Coronary artery (tissue), 2 donors: ENCODE data around the gene FBXL4.
A peak's percentile ranks its signal among the peaks of the same experiment; 100 is the strongest.

ENCODE experiments used
- DNase-seq: peaks from one replicate; pipeline ENCODE4 v3.0.0-alpha.2; 2017; ENCODE audit warnings: low spot score
- H3K27ac ChIP-seq, 2 donors: fragments of 200-600 bp; sonication (generic); one replicate each; pipeline ENCODE4 v1.5.1; 2016 to 2019
- H3K4me3 ChIP-seq: fragments of 200-600 bp; sonication (generic); 2 replicates; pipeline ENCODE4 v1.5.1; 2016; ENCODE audit warnings: mild to moderate bottlenecking, moderate library complexity
- CTCF ChIP-seq: fragments of 200-600 bp; sonication (generic); IDR thresholded peaks from one replicate; pipeline ENCODE4 v1.5.1; 2019; ENCODE audit warnings: antibody characterized with exemption

The FBXL4 gene

DNA sequence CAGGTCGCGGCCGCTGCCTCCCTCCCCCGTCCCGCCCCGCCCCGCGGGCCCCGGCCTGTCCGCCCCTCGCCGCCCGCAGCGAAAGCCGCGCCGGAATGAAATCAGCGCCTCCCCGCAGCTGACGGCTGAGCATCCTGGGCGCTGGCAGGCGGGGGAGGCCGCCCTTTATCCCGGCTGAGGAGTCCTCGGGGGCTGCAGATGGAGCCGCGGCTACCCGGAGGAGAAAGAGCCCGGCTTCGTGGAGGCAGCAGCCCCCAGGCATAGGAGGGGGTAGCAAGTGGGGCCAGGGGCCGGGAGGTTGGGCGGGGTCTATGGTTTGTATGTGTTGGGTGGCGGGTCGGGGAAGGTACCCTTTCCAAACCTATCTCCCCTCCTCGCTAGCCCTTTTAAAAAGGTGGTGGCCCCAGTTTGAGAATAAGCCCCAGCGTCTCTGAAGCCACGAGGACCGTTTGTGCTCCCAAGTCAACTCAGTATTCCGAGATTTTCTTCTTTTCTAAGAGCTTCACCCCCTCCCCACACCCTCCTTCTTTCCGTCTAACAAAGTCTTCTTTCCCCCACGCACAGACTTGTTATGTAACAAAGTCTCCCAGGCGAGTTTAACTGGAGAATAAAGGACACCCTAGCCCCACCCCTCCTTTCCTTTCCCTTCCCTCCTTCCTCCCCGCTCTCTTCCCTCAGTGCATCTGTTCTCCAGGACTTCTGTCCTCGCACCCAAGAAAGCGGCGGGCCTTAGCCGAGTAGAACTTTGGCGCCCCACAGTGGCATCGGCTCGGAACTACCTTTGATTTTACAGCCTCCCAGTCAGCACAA, 102.3 kb downstream of the FBXL4 start:
- no peak overlapping the region for H3K27ac ChIP-seq
- peak overlapping the region; percentile 67 for H3K4me3 ChIP-seq
- DNase-seq = no peak
- TF ChIP-seq CTCF = peak; percentile 77

DNA sequence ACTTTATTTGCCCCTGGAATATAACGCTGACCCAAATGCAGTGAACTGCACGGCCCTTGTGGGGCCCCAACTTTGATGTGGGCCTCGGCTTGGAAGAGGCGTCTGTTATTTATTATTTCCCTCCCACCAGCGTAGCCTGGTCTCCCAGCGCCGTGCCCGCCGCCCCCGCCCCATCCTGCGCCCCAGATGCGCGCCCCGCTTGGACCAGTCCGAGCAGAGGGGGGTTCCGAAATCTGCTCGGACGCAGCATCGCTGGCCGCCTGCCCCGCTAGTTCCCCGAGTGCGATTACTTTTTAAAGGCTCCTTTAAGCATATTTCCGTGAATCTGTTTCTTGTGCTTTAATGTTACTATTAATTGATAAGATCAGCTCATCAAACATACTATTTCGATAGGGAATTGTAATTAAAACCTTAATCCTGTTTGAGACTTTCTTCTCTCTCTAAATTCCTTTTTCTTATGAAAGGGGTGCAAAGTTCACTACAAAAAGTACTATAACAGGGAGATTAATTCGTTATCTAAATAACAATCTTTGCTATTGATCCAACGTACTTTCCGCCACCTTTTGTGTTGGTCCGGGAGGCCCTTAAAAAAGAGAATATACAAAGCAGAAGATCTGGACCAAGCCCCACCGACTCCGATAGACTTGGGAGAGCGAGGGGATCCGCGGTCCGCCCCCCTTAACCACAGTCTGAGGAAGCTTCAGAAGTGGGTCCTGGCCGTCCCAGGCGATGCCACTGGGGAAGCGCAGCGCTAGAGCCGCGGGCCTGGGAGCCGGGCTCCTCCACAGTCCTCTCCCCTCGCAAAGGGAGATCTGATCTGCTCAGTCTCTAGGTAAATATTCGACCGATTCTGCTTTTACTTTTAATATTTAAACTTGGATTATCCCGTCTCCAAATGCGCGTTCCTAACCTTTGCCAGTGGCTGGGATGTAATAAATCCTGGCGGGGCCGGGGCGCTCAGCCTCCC, 103.2 kb downstream of the FBXL4 start:
- DNase-seq = no peak
- Histone ChIP-seq H3K27ac (no peak overlapping the region), H3K4me3 (peak overlapping the region; percentile 67)
- no peak for TF ChIP-seq CTCF

DNA sequence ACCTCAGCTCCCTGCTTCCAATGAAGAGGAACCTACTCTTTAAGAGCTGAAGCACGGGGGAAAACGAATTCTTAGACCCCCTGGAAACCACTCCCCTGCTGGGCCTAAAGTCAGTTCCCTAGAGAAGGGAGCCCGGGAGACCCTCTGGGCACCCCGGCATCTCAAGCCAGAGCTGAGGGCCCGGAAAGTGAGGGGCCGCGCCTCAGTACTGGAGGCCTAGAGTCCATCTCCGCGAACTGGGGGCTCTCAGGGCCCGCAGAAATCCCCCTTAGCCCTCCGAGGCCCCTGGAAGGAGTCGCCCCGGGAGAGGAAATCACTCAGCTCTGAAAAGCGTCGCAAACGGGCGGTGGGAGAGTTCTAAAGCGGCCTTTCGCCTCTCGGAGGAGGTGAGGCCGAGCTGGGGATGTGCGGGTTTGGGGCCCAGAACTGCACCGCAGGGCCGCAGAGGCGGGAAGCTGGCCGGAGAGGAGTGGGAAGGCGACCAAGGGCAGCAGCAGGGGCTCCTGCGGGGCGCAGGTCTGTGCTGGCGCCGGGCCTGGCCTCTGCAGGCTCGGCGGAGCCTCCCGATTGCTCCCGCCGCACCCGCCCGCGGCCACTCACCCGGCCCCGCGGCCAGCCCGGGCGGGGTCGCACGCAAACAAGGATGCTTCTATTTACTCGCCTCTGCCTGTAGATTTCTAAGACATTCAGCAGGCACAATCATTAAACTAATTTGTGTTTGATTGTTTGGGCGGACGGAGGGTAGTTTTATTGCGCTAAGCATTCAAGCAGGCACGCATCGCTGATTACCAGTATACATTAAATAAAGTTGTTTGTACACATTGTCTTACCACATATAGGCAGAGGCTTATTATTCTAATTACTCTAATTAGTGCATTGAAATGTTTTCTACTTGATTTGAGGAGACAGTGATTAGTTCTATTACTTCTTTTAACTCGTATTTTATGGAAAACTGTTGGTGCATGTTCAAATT, 104.2 kb downstream of the FBXL4 start:
- no peak for TF ChIP-seq CTCF
- no peak overlapping the region for H3K27ac ChIP-seq
- no peak for DNase-seq

GRCh38 chr6:98842342-98843180, 105.2 kb downstream of the FBXL4 start:
- no peak for DNase-seq
- no peak overlapping the region for H3K4me3 ChIP-seq
- no peak overlapping the region for H3K27ac ChIP-seq
- no peak for TF ChIP-seq CTCF

More for the DNA sequence above, 104.2 kb downstream of the FBXL4 start:
- no peak overlapping the region for H3K4me3 ChIP-seq

DNA sequence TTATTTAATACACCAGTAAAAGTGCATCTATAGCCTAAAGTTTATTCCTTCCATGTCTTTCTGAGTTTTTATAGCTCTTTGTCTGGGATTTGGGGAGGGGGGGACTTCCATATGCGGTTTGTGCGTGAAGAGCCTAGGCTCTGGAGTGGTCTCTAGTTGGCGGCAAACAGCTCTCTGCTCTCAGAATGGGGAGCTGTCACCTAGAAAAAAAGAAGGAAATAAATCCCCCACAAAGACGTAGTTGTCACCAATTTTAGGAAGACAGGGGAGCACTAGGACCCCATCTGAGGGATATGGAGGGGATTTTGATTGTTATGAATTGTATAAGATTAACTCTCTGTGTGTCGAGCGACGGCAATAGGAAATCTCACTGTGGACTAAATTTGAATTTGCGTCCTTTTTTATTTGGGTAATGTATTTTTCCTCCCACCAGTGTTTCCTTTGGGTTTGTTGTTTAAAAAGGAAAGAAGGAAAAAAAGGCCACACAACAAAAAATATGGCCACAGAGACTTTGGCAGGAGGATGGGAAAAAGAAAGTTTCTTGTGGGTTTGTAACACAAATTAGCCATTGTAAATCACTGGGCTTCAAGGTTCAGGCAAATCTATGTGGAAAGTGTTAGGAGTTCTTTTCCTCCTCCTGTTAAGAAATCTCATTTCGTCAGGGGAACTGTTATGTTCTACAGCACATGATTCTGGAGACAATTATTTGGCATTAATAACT, 106.0 kb downstream of the FBXL4 start:
- no peak for TF ChIP-seq CTCF
- H3K4me3 ChIP-seq = no peak overlapping the region
- DNase-seq = no peak
- no peak overlapping the region for H3K27ac ChIP-seq
